GM21576 (cell line): ENCODE results near the gene SORCS2.

Experiments used
- ATAC-seq: cut with Tn5 transposase; IDR thresholded peaks from one replicate; pipeline ENCODE4 v1.9.1; 2021; ENCODE audit warnings: mild to moderate bottlenecking, moderate library complexity; ENCODE audit not compliant: unreplicated experiment

SORCS2 gene

DNA sequence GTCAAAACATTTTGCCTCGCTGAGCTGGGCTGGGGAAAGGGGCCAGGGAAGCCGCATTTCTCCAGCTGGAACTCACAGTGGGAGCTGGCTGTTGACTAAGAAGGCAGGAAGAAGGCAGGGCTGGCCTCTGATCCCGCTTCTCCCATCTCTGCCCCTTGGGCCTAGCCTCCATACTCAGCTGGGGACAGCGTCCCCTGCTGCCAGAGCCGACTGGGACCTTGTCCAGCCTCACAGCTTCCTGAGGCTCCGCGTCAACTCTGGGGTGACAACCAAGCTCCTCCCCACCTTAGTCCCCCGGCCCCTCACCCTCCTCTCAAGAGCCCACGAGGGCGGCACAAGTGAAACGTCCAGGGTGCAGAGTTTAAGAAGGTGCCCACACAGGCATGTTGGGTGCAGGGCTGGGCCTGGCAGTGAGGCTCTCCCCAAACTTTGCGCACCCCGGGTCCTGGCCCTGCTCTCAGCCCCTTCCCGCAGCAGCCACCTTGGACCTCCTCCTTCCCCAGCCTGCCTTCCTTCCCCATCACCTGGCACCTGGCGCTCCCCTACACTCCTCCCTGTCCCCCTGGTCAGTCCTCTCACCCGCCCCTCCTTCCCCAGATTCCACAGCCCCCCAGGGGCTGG, 141.6 kb downstream of the SORCS2 start:
- no peak for ATAC-seq

GRCh38 chr4:7334521-7335275, 142.4 kb downstream of the SORCS2 start:
- no peak for ATAC-seq

- no peak for ATAC-seq
Observed at GRCh38 chr4:7335344-7336066, 143.2 kb downstream of the SORCS2 start.

GRCh38 chr4:7336067-7336569, 143.8 kb downstream of the SORCS2 start:
- no peak for ATAC-seq

GRCh38 chr4:7336732-7337131, 144.4 kb downstream of the SORCS2 start:
- no peak for ATAC-seq

DNA sequence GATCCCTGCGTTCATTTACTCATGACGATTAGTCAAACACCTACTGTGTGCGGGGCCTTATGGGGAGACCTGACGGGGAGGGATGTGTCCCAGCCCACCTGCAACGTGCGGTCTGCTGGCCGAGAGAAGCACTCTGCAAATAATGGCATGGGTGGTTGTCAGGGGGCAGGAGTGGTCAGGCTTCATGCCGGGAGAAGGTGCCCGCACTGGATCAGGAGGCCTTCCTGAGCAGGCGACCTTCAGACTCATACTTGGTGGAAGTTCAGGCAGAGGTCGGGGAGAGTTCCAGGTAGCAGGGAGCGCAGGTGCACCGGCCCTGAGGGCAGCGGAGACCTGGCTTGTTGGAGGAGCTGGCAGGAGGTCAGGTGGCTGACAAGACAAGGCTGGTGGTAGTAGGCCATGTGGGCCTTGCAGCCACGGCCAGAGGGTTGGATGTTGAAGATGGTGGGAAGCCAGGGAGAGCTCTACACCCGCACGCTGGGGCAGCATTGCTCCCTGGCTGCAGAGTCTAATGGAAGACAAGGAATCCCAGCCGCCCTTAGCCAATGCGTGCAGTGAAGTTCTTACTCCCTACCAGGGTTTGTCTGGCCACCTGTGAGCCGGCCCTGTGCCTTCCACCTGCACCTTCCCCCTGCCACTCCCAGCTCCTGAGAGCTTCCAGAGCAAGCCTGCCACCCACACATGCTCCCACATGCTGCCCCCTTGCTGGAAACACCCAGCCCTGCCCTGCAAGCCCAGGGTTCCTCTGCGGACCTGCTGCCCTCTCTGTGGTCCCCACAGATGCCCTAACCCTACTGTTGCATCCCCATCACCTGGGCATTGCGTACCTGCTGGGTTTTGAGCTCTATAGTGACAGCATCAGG, 145.1 kb downstream of the SORCS2 start:
- no peak for ATAC-seq

GRCh38 chr4:7338059-7338452, 145.7 kb downstream of the SORCS2 start:
- ATAC-seq: no peak

- ATAC-seq: no peak
Observed at GRCh38 chr4:7338876-7339623, 146.7 kb downstream of the SORCS2 start.

DNA sequence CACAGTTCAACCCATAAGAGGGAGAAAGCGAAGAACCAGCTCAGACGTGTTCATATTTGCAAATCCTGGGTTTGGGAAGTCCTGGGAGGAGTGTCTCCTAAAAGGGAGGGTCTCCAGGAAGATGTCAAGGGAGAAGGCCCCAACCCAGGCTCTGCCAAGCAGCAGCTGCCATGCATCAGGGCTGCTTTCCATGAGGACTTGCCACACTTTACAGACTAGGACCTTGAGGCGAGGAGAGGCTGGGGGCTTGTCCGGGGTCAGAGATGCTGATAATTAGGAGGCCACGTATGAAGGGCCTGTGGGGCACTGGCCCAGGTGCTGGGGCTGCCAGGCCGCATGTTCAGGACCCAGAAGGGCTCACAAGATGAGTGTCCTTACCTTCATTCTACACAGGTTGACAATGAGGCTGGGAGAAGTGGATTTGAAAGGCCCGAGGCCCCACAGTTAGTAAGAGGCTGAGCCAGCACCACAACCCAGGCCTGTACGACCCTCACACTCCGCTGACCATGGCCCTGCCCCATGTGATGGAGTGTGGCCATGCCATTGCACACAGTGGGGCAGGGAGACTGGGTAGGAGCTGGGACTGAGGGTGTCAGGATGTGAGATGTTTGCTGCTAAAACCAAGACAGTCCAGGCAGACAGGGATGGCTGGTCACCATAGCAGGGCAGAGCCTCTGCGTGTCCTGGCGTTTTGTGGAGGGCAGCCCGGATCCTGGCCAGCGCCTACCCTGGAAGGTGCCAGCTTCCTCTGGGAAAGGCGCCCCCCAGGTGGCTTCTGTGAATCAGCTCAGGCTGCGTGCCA, 147.6 kb downstream of the SORCS2 start:
- ATAC-seq: no peak

DNA sequence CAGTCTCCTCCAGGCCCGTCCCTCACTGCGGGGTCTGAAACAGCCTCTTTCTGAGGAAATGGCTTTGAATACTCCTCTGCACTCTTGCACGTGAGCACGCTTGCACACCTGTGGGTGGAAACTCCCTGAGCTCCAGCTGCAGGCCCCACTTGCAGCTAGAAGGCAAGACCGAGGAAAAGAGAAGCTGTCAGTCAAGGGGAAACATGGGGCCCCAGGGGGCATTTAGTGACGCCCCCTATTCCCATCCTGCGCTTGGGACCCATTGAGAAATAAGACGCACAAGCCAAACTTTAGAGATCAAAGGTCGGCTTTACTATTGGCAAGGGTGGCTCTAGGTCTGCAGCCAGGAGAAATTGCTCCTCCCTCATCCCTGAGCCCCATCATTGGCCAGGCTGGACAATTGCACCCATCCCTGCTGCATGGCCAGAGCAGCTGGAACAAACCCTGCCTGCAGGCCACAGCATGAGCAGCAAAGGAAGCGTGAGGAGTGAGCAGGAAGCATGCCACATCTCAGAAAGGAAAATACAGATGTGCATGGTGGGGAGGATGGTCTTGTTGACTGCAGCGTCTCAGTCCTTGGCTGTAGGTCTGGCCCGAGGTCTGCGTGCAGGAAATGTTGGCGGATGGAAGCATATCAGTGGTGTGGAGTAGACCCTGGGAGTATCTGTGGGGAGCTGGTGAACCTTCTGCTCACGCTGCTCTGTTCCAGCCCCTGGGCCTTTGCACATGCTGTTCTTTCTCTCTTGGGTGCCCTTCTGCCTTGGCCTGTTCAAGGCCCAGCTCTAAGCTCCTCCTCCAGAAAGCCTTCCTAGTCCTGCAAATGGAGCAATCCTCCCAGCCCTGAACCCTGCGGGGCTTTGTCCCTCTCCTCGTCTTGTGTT, 148.5 kb downstream of the SORCS2 start:
- ATAC-seq: no peak

DNA sequence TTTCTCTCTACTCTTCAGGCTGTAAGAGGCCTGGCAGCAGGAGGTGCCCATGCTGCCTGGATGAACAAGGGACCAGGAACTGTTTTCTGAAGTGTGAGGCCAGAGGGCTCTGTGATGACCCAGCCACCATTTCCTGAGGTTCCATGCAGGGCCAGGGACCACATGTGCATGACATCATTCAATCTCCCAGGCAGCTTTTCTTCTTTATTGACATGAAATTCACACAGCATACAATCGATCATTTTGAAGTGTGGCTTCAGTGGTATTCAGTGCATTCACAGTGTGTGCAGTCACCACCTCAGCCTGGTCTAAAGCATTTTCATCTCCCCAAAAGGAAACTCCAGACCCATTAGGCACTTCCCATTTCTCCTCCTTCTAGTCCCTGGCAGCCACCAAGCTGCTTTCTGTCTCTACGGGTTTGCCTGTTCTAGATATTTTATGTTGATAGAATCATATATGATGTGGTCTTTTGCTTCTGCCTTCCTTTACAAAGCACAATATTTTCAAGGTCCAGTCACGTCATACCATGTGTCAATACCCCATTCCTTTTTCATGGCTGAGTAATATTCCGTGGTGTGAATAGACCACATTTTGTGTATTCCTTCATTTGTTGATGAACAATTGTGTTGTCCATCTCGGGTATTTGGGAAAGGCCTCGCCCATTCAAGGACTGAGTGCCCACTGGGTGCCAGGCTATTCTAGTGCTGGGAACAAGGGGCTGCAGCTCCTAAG, 149.3 kb downstream of the SORCS2 start:
- no peak for ATAC-seq

- no peak for ATAC-seq
Observed at GRCh38 chr4:7342223-7343080, 150.1 kb downstream of the SORCS2 start.

DNA sequence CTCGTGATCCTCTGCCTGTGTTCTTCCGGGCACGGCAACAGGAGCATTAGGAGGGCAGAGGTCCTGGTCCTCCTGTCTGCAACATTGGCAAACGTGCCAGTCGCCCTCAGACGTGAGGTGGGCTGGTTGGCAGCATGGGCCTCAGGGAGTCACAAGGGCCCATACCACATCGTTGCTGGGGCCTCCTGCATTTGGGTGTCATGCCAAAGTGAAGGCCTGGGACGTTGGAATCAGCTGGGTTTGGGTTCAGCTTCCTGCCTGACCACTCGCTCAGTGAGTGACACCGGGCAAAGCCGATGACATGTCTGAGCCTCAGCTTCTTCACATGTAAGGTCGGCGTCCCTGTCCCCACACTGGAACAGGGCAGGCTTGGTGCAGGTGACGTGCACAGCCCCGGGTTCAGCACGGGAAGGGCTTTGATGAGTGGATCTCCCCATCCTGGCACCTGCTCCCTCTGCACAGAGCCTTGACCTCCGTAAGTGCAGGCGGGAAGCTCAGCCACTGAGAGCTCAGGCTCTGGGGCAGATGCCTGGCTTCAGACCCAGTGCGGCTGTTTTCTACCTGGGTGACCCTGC, 150.8 kb downstream of the SORCS2 start:
- ATAC-seq: no peak

DNA sequence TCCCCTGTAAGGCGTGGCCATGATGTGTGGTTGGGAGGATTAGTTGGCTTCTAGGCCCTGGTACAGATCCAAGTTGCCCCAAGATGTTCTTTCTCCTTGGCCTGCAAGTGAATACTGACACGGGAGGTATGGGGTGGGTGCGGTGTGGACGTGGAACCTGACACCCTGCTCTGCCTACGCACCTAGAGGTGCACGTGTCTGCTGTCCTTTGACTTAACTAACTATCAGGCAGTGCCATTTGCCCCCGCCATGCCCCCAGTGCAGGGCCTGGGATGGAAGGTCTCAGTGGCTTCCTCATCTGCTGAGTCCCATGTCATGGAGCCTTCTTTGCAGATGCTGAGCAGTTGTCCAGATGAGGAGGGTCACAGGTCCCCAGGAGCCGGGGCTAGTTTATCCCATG, 151.6 kb downstream of the SORCS2 start:
- ATAC-seq: no peak

DNA sequence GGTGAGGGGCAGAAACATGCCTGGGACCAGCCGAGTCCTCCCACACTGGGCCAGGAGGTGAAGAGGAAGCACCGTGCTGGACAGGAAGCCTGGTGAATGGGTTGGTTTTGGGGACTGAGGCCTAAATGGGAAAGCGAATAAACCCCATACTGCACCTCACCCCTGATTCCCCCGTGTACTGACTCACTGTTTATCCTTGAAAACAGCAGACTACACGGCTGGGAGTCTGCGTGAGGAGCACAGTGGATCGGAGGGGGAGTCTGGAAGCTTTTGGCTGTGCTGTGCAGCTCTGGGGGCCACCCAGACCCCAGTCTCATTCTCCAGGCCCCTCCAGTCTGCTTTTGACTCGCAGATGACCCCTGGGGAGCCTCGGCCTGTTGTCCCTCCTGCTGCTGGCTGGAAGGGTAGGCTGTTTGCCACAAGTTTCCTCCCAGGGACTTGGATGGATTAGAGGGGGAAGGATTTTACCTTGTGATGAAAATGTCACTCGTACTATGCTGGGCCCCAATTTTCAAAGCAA, 152.4 kb downstream of the SORCS2 start:
- no peak for ATAC-seq

GRCh38 chr4:7347981-7348380, 155.6 kb downstream of the SORCS2 start:
- no peak for ATAC-seq
